Lower leg skin (tissue), 4 donors: ENCODE measurements around the gene SOS1. TPM values are rescaled to one million over a fixed set of nuclear protein-coding genes. Genes with fewer than 3 reads are reported as not detected.

Experiments used
- DNase-seq, 2 donors: peaks; one replicate each; pipeline ENCODE4 v3.0.0-alpha.2; 2019; ENCODE audit warnings: low spot score in 2 of 2
- H3K4me3 ChIP-seq: fragments of 200-600 bp; sonication (generic); 2 replicates; pipeline ENCODE4 v1.5.1; 2017; ENCODE audit warnings: mild to moderate bottlenecking, low read depth; ENCODE audit not compliant: poor library complexity, severe bottlenecking
- CTCF ChIP-seq, 3 donors: fragments of 450-650 bp; IDR thresholded peaks; one replicate each; pipeline ENCODE4 v1.5.1; 2016; ENCODE audit warnings: antibody characterized with exemption in 3 of 3, mild to moderate bottlenecking in 3 of 3, moderate library complexity in 2 of 3
- POLR2A ChIP-seq, 2 donors: fragments of 450-650 bp; IDR thresholded peaks; one replicate each; pipeline ENCODE4 v1.6.1; 2016 to 2017; ENCODE audit warnings: antibody characterized with exemption in 2 of 2, mild to moderate bottlenecking in 1 of 2, moderate library complexity in 1 of 2
- WGBS, 2 donors: methylation state at CpG; one replicate each; pipeline ENCODE4 v1.1.5; 2018; 5-methylcytosine and 5-hydroxymethylcytosine counted together
- intact Hi-C: fragments of 100-400 bp; cut with DNase I; formaldehyde crosslinking; loops from one replicate; pipeline ENCODE4 v1.15.0; 2023; ENCODE audit warnings: low total_unique reads
- total RNA-seq, 4 donors: library from RNA; depleted of rRNA; stranded (reverse); fragments of >200 nt; gene quantifications; one replicate each; pipeline ENCODE4 v1.1.0, GENCODE V29; 2016

The SOS1 gene
- total RNA-seq, 4 donors from 2014 or later: 18.9 to 25.0 (median 19.3) TPM

- TF ChIP-seq POLR2A (IDR thresholded peaks at IDR 0.05): no peak
- TF ChIP-seq CTCF (IDR thresholded peaks at IDR 0.05): no peak
- H3K4me3 ChIP-seq: no peak overlapping the region
- 32 to 48% methylated on average over 1 of the region's 1 CpG for WGBS, 2 donors
- intact Hi-C loops: no loop called here
- DNase-seq: no peak
Measured at GRCh38 chr2:39094717-39095363, 26.0 kb downstream of the SOS1 start.

- WGBS, 2 donors: 57 to 62% methylated on average over 3 of the region's 3 CpGs
- no peak for DNase-seq
- intact Hi-C loops: no loop called here
- no peak for TF ChIP-seq CTCF (IDR thresholded peaks at IDR 0.05)
- no peak for TF ChIP-seq POLR2A (IDR thresholded peaks at IDR 0.05)
- H3K4me3 ChIP-seq: no peak overlapping the region
Measured at GRCh38 chr2:39093218-39093898, 27.5 kb downstream of the SOS1 start.

GRCh38 chr2:39091543-39091942 lies 29.3 kb downstream of the SOS1 start:
- H3K4me3 ChIP-seq: no peak overlapping the region
- intact Hi-C loops: no loop called here
- WGBS, 2 donors: 83 to 86% methylated on average over 4 of the region's 4 CpGs
- DNase-seq: no peak
- TF ChIP-seq POLR2A (IDR thresholded peaks at IDR 0.05): no peak

GRCh38 chr2:39091063-39091462 lies 29.8 kb downstream of the SOS1 start:
- no peak overlapping the region for H3K4me3 ChIP-seq
- 98 to 99% methylated on average over 3 of the region's 3 CpGs for WGBS, 2 donors
- TF ChIP-seq POLR2A (IDR thresholded peaks at IDR 0.05) (no peak), CTCF (IDR thresholded peaks at IDR 0.05) (no peak)
- DNase-seq: no peak
- intact Hi-C loops: no loop called here

- WGBS, 2 donors: 95 to 98% methylated on average over 5 of the region's 5 CpGs
- TF ChIP-seq POLR2A (IDR thresholded peaks at IDR 0.05) (no peak), CTCF (IDR thresholded peaks at IDR 0.05) (no peak)
- DNase-seq: no peak
- no peak overlapping the region for H3K4me3 ChIP-seq
- intact Hi-C loops: no loop called here
Measured at GRCh38 chr2:39080152-39080551, 40.7 kb downstream of the SOS1 start.

- TF ChIP-seq POLR2A (IDR thresholded peaks at IDR 0.05) (no peak), CTCF (IDR thresholded peaks at IDR 0.05) (no peak)
- 87 to 94% methylated on average over 1 of the region's 1 CpG for WGBS, 2 donors
- intact Hi-C loops: no loop called here
Measured at GRCh38 chr2:39069890-39070465, 50.9 kb downstream of the SOS1 start.

More at GRCh38 chr2:39069890-39070465, 50.9 kb downstream of the SOS1 start:
- H3K4me3 ChIP-seq: no peak overlapping the region
- DNase-seq: no peak
